K562 treated with DMSO at 1 percent for 12 hours (cell line): ENCODE data around the gene IER2. TPM values are rescaled to one million over a fixed set of nuclear protein-coding genes. Genes with fewer than 3 reads are reported as not detected.

Source experiments
- total RNA-seq: library from RNA; unstranded; fragments of 300-600 nt; gene quantifications from 2 replicates; pipeline ENCODE4 v1.2.3, GENCODE V29; 2022; ENCODE audit not compliant: insufficient read depth

Gene IER2, protein sequence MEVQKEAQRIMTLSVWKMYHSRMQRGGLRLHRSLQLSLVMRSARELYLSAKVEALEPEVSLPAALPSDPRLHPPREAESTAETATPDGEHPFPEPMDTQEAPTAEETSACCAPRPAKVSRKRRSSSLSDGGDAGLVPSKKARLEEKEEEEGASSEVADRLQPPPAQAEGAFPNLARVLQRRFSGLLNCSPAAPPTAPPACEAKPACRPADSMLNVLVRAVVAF
- 177 and 186 TPM in 2 replicates for total RNA-seq

DNA sequence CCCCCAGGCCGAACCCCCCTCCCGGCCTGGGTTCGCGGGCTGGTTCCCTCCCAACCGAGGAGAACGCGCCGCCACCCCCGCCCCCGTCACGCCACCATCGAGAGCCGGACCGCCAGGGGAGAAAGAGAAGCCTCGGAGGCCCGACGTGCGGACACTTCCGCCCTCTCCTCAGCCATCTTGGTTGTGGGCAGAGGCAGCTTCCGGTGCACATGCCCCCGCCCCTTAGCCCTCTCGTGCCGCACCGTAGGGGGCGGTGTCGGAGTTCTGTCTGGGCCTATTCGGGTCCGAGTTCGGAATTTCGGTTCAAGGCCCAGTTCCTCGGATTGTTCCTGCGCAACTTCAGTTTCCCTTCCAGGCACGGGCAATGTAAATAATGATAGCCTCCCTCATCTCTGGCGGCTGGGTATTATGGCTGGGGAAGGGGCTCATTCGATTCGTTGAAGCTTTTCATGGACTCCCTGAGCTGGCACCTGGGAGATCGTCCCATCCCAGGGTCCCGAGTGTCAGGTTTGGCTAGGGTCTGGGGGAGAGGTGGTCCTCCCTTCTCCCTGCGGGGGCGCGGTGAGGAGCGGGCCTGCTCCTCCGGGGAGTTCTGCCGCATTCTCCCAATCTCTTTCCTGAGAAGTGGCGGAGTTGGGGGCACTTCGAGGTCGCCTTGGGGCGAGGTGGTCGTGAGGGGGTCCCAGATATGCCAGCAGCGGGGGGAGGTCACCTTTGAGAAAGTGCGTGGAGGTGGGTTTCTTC is at the start of gene IER2, which contains the start of gene STX10:
Gene IER2 (plus strand): TSS at position 225 of the 744 bp plus-strand sequence. CDS start 2,776 bp downstream, outside the sequence.
Gene STX10 (minus strand): TSS at position 189 of the 744 bp plus-strand sequence. CDS start 202 bp downstream, outside the sequence.

DNA sequence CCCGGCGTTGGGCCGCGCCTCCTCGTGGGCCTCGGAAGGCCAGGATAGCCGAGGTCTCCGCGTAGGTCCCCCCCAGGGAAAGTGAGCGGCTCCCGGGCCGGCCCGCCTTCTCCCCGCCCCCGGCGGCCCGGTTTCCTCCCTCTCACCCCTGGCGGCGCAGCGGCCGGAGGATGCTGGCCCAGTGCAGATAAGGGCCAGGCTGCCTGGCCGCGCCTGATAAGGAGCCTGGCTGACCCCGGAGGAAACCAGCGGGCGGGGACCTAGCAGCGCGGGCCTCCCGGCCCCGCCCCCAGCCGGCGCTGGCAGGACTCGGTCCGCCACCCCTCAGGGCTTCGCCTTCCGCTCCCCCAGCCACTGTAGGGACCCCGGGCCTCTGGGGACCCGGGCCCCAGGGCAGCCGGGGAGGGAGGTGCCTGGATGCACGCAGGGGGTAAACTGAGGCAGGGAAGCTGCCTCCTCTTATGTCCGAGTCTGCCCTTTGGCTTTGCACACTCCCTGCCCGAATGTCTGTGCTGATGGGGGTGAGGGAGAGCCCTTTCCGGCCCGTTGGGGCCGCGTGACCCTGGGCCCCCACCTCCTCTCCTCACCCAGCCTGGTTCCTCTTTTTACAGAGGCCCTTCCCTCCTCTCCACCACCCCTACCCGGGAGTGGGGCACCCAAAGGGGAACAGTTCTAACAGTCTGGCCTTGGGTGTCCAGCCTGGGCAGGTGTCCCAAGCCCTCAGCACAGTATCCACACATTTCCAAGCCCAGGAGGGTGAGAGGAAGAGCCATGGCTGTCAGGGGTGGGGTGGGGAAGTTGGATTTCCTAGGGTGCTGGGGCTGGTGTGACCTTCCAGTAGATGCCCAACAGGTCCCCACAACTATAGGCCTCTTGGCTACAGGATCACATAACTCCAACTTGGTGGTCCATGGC is 47.3 kb upstream of the IER2 start, which contains the start of gene LYL1:
Gene LYL1 (minus strand): TSS at position 193 of the 915 bp plus-strand sequence. CDS start 1,687 bp downstream, outside the sequence.

DNA sequence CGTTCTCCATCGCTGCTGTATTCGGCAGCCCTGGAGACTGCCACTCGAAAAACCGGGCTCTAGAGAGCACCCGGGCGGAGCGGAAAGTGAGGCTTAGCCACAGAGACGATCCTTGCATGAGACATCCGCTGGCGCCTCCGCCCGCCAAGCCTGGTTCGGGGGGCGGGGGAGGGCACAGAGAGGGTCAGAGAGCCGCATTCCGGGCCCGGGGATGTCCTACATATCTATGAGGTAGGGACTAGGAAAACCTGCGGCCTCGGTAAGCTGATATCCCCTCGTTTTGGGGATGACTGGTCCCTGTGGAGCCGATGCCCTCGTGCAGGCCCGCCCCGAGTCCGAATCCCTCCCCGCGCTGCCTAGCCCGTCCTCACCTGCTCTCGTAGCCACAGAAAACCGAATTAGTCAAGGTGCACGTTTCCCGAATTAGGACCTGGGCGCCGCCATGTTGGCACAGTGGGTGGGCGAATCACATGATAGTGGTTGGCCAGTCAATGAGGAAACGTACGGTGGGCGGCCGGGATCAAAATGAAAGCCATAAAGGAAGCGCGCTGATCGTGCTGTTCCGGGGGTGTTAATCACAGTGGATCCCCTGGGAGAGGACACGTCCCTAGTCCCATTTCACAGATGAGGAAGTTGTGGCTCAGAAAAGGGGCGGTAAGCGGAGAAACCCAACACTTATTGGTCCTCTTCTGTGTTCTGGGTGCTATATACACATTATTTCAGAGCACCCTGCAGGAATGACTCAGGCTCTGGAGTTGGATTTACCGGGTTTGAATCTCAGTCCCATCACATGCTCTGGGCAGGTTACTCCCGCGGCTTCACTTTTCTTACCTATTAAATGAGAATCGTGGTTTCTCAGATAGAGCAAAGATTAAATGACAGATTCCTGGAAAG is 33.7 kb upstream of the IER2 start, which contains the start of gene TRMT1:
Gene TRMT1 (minus strand): TSS at position 459 of the 894 bp plus-strand sequence. CDS start 341 bp downstream, at position 118.

DNA sequence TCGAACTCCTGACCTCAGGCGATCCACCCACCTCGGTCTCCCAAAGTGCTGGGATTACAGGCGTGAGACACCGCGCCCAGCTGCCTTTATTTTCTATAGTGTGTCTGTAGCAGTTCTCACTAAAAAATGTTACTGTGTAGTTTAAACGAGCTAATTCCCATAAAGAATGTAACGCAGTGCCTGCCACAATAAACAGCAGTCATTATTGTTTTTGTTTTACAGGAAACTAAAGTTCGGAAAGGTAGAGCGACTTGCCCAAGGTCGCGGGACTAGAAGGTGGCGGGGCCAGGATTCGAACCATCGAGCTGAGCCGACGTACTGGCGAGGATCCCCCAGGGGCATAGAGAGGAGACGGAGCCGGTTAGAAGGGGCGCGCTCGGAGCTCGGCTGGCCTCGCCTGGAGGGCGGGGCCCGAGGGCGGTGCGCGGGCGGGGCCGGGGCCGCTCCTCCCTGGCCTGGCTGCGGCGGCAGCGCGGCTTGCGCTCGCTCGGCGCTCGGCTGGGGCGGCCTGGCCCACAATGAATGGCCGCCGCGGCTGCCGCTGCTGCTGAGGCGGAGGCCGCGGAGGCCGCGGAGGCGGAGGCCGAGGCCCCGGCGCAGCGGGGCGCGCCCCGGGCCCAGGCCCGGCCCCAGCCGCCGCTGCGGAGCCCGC is 32.3 kb upstream of the IER2 start, which contains the start of gene NACC1:
Gene NACC1 (plus strand): TSS at position 493 of the 652 bp plus-strand sequence. CDS start 16,944 bp downstream, outside the sequence.

Other genes starting within 250 kb of the IER2 start
- gene SYCE2, start 231.1 kb upstream of the IER2 start, total RNA-seq, result 0.80 and 1.0 TPM in 2 replicates
- gene FARSA, start 216.7 kb upstream of the IER2 start, total RNA-seq, result 120 and 123 TPM in 2 replicates
- gene CALR, start 211.8 kb upstream of the IER2 start, total RNA-seq, result 475 and 681 TPM in 2 replicates
- gene RAD23A, start 204.5 kb upstream of the IER2 start, total RNA-seq, result 111 and 154 TPM in 2 replicates
- gene GADD45GIP1, start 193.2 kb upstream of the IER2 start, total RNA-seq, result 33.4 and 52.1 TPM in 2 replicates
- gene DAND5, start 180.8 kb upstream of the IER2 start, total RNA-seq, result 1.0 TPM in 1 of 2 replicates, not detected in the other
- gene NFIX, start 154.9 kb upstream of the IER2 start, total RNA-seq, result 3.3 and 14.3 TPM in 2 replicates
- gene LYL1, start 47.6 kb upstream of the IER2 start, total RNA-seq, result 287 and 387 TPM in 2 replicates
- gene TRMT1, start 33.7 kb upstream of the IER2 start, total RNA-seq, result 27.9 and 29.1 TPM in 2 replicates
- 27.0 and 54.7 TPM in 2 replicates for gene NACC1, start 32.1 kb upstream of the IER2 start, total RNA-seq
- gene STX10, start within 50 bp of the IER2 start, total RNA-seq, result 94.3 and 118 TPM in 2 replicates